Small intestine (tissue), 7 donors: ENCODE measurements around the gene SSH2. TPM values are rescaled to one million over a fixed set of nuclear protein-coding genes. Genes with fewer than 3 reads are reported as not detected.
"Not testable (repeated sequence)": the region's sequence is repeated elsewhere in the genome, so short reads cannot be mapped to it uniquely, and the experiment has no call there.

Experiments used
- DNase-seq, 2 donors: peaks; one replicate each; pipeline versions ENCODE4 v3.0.0 to v3.0.0-alpha.2; 2013
- FAIRE-seq: peaks from 2 replicates; lab custom pipeline; 2012; peaks lifted over from hg19 to GRCh38; lab: Jason Lieb, UNC
- H3K27ac ChIP-seq, 3 donors: one replicate each; pipeline ENCODE4 v1.5.1; 2013; ENCODE audit warnings: low read length in 2 of 3, mild to moderate bottlenecking in 2 of 3, control low read depth in 1 of 3, inconsistent platforms in 1 of 3, low read depth in 1 of 3, moderate library complexity in 1 of 3
- H3K27me3 ChIP-seq, 3 donors: one replicate each; pipeline ENCODE4 v1.6.1; 2013; ENCODE audit warnings: low read length in 3 of 3, inconsistent platforms in 1 of 3; ENCODE audit not compliant: control insufficient read depth in 3 of 3, insufficient read depth in 3 of 3
- H3K36me3 ChIP-seq, 3 donors: one replicate each; pipeline ENCODE4 v1.6.1; 2013; ENCODE audit warnings: low read length in 3 of 3, inconsistent platforms in 1 of 3, low read depth in 1 of 3, mild to moderate bottlenecking in 1 of 3, moderate library complexity in 1 of 3; ENCODE audit not compliant: control insufficient read depth in 3 of 3, insufficient read depth in 2 of 3
- H3K4me1 ChIP-seq, 3 donors: one replicate each; pipeline ENCODE4 v1.6.1; 2013; ENCODE audit warnings: low read length in 2 of 3, inconsistent platforms in 1 of 3, low read depth in 1 of 3, mild to moderate bottlenecking in 1 of 3, moderate library complexity in 1 of 3; ENCODE audit not compliant: control insufficient read depth in 3 of 3, insufficient read depth in 2 of 3
- H3K4me3 ChIP-seq, 3 donors: one replicate each; pipeline ENCODE4 v1.5.1; 2013; ENCODE audit warnings: low read length in 3 of 3, control low read depth in 1 of 3, inconsistent platforms in 1 of 3, low read depth in 1 of 3, mild to moderate bottlenecking in 1 of 3, moderate library complexity in 1 of 3
- H3K9me3 ChIP-seq, 2 donors: one replicate each; pipeline ENCODE4 v1.6.1; 2013; ENCODE audit warnings: low read depth in 1 of 2, low read length in 1 of 2; ENCODE audit not compliant: control insufficient read depth in 2 of 2, insufficient read depth in 1 of 2
- WGBS, 3 donors: extraction: QIAGEN DNeasy Blood & Tissue Kit; methylation state at CpG; one replicate each; pipeline ENCODE4 v1.1.7; 2013; 5-methylcytosine and 5-hydroxymethylcytosine counted together
- polyA plus RNA-seq, 4 donors: library from polyadenylated mRNA; stranded (reverse) in 3 of 4; unstranded in 1 of 4; fragments of 200-250 nt in 3 of 4; fragments of 120-200 nt in 1 of 4; gene quantifications; one replicate each; pipeline versions ENCODE4 v1.2.1 to v1.2.3, GENCODE V29; 2013
- donor health status: healthy with polysubstance abuse.
- donor health status: control.
- donor health status: control.
- donor health status: Bipolar disorder and iron deficiency.
- donor health status: healthy.

The SSH2 gene
- polyA plus RNA-seq, 4 donors, result 11.6 to 18.9 (median 13.6) TPM

DNA sequence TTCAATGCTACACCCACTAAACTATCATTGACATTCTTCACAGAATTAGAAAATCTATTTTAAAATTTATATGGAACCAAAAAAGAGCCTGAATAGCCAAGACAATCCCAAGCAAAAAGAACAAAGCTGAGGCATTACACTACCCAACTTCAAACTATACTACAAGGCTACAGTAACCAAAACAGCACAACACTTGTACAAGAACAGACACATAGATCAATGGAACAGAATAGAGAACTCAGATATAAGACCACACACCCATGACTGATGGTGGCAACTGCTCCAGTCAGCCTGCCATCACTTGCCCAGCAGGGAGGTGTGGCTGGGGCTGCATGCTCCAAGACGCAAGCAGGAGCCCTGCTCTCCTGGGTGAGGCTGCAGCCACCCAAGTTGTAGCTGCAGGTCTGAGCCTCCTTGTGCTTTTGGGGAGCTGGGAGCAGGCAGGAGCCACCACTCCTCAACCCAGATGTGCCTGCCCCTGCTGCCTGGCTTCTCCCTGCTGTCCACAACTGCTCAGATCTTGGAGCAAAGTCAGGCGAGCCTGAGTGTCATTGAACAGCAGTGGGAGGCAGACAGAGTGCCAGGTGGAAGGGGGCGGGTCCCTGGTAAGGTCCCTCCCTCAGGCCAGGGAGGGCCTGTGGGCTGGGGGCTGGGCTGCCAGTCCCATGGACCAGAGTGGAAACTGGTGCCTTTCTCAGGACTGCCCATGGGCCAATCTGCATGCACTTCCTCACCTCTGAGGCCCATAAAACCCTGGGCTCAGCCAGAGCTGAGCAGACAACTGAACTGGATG lies 24.7 kb downstream of the SSH2 start:
- peaks cover 0 to 2% (median 0%) of the 10 kb centered on the region in 3 donors for H3K4me1 ChIP-seq
- H3K27ac ChIP-seq, result no peak overlapping the region
- FAIRE-seq (no peak), DNase-seq (no peak)
- peaks cover 0 to 5% (median 0%) of the 10 kb centered on the region in 3 donors for H3K36me3 ChIP-seq
- H3K4me3 ChIP-seq, result no peak overlapping the region
- H3K9me3 ChIP-seq, result peaks cover 0 to 11% of the 10 kb centered on the region in 2 donors
- 98 to 100% (median 98%) methylated on average over 3 of the region's 3 CpGs for WGBS, 3 donors
- no peaks in the 10 kb centered on the region for H3K27me3 ChIP-seq

DNA sequence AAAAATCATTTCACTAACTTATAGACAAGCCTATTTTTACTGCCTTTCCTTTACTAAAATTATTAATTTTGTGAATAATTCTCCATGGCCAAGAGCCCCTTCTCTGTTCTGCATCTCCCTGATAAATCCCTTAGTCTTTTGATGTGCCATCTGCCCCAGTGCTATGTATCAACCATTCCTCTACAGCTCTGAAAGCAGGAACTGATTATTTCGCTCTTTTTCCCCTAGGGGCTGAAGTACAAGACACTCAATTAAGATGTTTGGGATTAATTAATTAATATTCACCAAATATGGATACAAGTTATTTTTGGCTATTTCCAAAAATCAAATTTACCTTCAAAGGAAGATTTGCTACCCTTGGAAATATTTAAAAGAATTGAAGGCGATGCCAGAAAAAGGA lies 26.6 kb downstream of the SSH2 start:
- H3K9me3 ChIP-seq, result peaks cover 0 to 11% of the 10 kb centered on the region in 2 donors
- no peaks in the 10 kb centered on the region for H3K27me3 ChIP-seq
- H3K4me3 ChIP-seq, result no peak overlapping the region
- H3K36me3 ChIP-seq, result peaks cover 0 to 5% (median 0%) of the 10 kb centered on the region in 3 donors
- FAIRE-seq (no peak), DNase-seq (no peak)
- no peak overlapping the region for H3K27ac ChIP-seq
- 94 to 97% (median 95%) methylated on average over 2 of the region's 2 CpGs for WGBS, 3 donors
- peaks cover 0 to 2% (median 0%) of the 10 kb centered on the region in 3 donors for H3K4me1 ChIP-seq

DNA sequence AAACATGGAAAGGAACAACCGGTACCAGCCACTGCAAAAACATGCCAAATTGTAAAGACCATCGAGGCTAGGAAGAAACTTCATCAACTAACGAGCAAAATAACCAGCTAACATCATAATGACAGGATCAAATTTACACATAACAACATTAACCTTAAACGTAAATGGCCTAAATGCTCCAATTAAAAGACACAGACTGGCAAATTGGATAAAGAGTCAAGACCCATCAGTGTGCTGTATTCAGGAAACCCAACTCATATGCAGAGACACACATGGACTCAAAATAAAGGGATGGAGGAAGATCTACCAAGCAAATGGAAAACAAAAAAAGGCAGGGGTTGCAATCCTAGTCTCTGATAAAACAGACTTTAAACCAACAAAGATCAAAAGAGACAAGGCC lies 32.9 kb downstream of the SSH2 start:
- not testable (repeated sequence) for H3K9me3 ChIP-seq, H3K4me3 ChIP-seq, DNase-seq, FAIRE-seq, H3K36me3 ChIP-seq, H3K4me1 ChIP-seq, H3K27me3 ChIP-seq, H3K27ac ChIP-seq
- 93 to 96% (median 94%) methylated on average over 4 of the region's 4 CpGs for WGBS, 3 donors

DNA sequence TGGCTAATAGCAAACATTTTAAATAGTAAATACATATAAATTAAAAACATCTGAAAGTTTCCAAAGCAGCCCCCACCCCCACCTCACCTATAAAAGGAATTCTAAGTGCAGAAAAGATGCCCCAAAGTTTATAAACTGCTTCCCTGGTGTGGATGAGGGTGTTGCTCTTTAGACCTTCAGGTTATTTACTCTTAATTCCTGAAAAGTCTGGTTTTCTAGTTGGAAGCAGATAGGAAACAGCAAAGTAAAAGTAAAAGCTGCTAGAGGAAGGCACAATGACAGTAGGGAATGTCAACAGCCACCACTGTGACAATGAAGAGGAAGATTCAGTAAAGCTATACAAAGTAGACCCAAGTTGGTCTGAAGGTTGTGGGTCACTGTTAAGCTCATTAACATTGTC lies 37.8 kb downstream of the SSH2 start:
- H3K9me3 ChIP-seq, result peaks cover 0 to 4% of the 10 kb centered on the region in 2 donors
- H3K4me3 ChIP-seq, result no peak overlapping the region
- no peak overlapping the region for H3K27ac ChIP-seq
- H3K27me3 ChIP-seq, result no peaks in the 10 kb centered on the region
- H3K36me3 ChIP-seq, result no peaks in the 10 kb centered on the region
- DNase-seq (no peak), FAIRE-seq (no peak)
- no peaks in the 10 kb centered on the region for H3K4me1 ChIP-seq

DNA sequence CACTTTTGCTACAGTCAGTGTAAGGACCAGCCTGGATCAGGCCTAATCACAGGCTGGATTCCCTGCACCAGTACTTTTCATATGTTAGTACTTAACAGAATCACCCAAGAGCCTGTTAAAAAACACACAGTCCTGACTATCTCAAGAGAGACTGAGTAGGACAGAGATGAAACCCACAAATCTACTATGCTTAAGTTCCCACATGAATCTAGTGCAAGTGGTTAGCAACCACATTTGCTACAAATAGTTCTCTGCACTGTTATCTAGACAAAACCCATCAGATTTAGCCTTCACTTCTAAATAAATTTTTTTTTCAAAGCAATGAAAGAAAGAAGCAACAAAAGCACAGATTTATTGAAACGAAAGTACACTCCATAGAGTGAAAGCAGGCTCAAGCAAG lies 38.9 kb downstream of the SSH2 start:
- Histone ChIP-seq H3K27ac (no peak overlapping the region), H3K27me3 (no peaks in the 10 kb centered on the region), H3K9me3 (peaks cover 0 to 4% of the 10 kb centered on the region in 2 donors), H3K4me3 (no peak overlapping the region), H3K36me3 (no peaks in the 10 kb centered on the region), H3K4me1 (no peaks in the 10 kb centered on the region)
- FAIRE-seq (no peak), DNase-seq (no peak)
- 82 to 86% (median 85%) methylated on average over 1 of the region's 1 CpG for WGBS, 3 donors

DNA sequence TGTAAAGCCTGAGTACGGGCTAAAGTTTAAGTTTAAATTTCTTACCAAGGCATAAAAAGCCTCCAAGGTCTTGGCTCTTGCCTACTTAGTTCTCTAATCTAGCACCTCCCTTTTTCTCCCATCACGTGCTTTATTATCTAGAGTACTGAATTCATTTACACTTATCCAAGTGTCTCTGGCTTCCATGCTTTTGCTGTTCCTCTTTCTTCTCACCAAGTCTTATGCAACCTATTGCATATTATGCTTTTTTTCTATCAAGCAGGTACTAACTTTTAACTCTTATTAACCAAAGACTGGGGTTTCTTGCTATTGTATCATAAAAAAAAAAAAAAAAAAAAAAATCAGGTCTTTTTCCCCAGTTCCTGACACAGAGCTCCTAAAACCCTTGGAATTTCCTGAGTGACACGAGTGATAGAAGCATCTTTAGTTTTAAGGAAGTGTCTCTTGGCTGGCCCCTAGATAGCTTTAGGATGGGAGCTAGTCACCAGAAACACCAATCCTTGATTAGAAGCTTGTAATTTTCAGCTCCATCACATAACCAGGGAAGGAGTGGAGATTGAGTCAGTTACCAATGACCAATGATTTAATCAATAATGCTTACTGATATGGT lies 44.9 kb downstream of the SSH2 start:
- FAIRE-seq (no peak), DNase-seq (no peak)
- Histone ChIP-seq H3K9me3 (no peaks in the 10 kb centered on the region), H3K36me3 (peaks cover 0 to 3% (median 0%) of the 10 kb centered on the region in 3 donors), H3K4me1 (no peaks in the 10 kb centered on the region), H3K27me3 (no peaks in the 10 kb centered on the region), H3K27ac (no peak overlapping the region), H3K4me3 (no peak overlapping the region)
- WGBS, 3 donors, result 83 to 94% (median 85%) methylated on average over 3 of the region's 3 CpGs

DNA sequence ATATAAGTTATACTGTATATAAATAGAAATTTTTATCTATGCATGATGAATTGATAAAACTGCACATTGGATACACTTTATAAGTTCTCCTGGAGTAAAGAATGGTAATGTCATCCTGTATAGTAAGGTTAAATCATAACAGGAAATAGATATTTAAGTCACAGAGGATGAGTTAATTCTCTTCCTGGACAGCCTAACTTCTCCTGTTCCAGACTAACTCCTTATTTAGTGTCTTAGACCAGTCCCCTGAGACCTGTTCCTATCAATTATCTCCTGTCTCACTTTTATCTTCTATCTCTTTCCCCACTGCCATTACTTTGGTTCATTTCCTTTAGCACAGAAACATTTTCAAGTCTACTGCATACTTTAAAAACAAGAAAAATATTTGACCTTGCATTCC lies 46.5 kb downstream of the SSH2 start:
- peaks cover 0 to 3% (median 0%) of the 10 kb centered on the region in 3 donors for H3K36me3 ChIP-seq
- H3K4me3 ChIP-seq, result no peak overlapping the region
- H3K27ac ChIP-seq, result no peak overlapping the region
- no peaks in the 10 kb centered on the region for H3K27me3 ChIP-seq
- H3K9me3 ChIP-seq, result no peaks in the 10 kb centered on the region
- DNase-seq, result no peak
- H3K4me1 ChIP-seq, result no peaks in the 10 kb centered on the region
- no peak for FAIRE-seq

DNA sequence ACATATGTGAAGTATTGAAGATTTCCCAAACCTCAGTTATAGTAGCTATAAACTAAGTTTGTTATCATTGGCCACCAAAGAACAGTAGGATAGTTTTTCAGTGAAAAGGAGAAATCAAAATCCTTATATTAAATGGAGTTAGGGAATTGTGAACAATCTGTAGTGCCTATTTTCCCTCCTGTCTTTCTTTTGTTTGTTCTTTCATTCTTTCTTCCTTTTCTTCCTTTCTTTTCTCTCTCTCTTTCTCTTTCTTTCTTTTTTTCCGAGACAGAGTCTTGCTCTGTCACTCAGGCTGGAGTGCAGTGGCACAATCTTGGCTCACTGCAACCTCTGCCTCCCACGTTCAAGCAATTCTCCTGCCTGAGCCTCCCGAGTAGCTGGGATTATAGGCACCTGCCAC lies 48.8 kb downstream of the SSH2 start:
- 79 to 87% (median 84%) methylated on average over 3 of the region's 3 CpGs for WGBS, 3 donors
- Histone ChIP-seq H3K36me3 (peaks cover 0 to 3% (median 0%) of the 10 kb centered on the region in 3 donors), H3K4me3 (no peak overlapping the region), H3K9me3 (no peaks in the 10 kb centered on the region), H3K27me3 (no peaks in the 10 kb centered on the region), H3K27ac (no peak overlapping the region), H3K4me1 (no peaks in the 10 kb centered on the region)
- DNase-seq, result no peak
- FAIRE-seq, result no peak
